H4 (cell line): ENCODE results near the gene L3MBTL2. TPM values are rescaled to one million over a fixed set of nuclear protein-coding genes. Genes with fewer than 3 reads are reported as not detected.
"Not testable (repeated sequence)": the region's sequence is repeated elsewhere in the genome, so short reads cannot be mapped to it uniquely, and the experiment has no call there.

ENCODE experiments used
- DNase-seq: peaks from one replicate; pipeline ENCODE4 v3.0.0-alpha.2; 2015; ENCODE audit warnings: low spot score
- total RNA-seq: library from RNA; depleted of rRNA; stranded (reverse); fragments of >200 nt; shearing (Covaris generic); gene quantifications from 2 replicates; pipeline ENCODE4 v1.2.3, GENCODE V29; 2014; rRNA removed

The L3MBTL2 gene
- 16.4 and 20.7 TPM in 2 replicates for total RNA-seq

DNA sequence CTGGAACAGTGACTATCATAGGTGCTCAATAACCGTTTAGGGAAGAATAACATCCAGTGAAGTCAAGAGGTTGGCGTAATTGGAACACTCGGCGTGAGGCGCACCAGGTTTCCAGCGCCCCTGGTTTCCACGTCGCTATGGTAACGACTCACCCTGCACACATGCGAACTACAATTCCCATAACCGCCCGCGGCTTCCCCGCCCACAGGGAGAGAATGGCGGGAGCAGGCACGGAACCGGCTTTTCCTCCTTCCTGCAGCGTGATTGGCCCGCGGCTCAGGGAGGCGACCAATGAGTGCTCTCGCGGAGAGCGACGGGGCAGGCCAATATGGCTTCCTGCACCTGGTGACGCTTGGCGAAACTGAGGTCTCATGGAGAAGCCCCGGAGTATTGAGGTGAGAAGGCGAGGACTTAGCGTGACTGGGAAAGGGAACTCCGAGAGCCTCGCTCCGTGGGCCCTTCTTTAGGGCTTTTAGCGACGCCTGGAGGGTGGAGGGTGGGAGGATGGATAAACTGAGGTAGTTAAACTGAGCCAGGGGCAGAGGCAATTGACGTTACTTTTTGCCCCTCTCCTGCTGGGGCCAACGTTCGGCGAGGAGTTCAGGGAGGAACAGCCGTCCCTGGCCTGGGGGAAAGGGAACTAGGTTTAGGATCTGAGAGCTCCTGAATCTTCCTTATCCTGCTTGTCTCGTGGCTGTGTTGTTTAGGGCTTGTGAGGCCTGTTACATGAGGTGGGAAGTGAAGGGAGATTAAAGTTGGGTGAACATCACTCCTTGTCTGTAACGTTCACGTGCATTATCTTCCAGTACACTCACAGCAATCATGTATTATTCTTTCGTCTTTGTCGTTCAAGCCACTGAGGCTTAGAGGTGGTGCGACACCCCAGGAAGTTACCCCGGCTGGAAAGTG lies at the start of gene L3MBTL2:
TSS of gene L3MBTL2 (plus strand) at position 321 of the 909 bp plus-strand sequence. CDS start at position 372, 51 bp downstream.
- peak; percentile 94 for DNase-seq

DNA sequence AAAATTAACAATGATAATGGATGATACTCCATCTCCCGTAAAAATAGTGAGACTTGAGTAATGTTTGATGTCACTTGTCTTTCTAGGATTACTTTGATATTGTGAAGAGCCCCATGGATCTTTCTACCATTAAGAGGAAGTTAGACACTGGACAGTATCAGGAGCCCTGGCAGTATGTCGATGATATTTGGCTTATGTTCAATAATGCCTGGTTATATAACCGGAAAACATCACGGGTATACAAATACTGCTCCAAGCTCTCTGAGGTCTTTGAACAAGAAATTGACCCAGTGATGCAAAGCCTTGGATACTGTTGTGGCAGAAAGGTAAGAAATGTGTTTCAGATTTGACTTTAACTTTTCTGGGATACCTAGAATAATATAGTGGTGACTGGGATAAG lies 48.0 kb upstream of the L3MBTL2 start:
- no peak for DNase-seq

DNA sequence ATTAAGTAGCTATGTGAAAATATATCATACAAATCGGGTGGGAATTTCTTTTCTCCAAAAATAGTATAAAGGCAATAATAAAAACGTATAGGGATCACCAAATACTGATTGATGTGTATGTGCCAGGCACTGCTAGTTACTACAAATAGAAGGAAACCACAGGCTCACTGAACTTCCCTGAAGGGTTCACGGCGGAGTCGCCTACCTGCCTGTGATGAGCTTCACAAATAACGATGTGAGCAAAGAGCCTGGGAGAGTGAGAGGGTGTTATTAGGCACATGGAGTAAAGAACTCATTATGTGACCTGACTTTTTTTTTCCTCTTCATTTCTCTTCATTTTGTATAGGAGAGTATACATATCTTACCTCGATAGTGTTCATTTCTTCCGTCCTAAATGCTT lies 36.0 kb upstream of the L3MBTL2 start:
- no peak for DNase-seq

DNA sequence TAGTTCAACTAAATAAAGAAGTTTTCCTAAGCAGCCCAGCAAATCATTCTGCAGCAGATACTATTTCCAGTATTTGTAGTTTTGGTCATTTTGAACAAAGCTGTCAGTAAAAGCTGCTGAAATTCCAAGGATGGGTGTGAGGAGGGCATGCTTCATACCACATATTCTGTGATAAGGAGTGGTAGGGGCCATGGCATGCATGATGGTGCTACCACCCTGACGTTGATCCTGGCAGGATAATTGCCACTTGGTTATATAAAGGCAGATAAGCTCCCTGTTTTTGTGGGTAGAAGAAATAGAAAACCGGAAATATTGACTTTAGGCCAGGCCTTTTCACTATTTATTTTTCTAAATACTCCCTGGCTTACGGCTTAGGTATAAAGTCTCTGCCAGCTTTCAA lies 33.1 kb upstream of the L3MBTL2 start:
- no peak for DNase-seq

DNA sequence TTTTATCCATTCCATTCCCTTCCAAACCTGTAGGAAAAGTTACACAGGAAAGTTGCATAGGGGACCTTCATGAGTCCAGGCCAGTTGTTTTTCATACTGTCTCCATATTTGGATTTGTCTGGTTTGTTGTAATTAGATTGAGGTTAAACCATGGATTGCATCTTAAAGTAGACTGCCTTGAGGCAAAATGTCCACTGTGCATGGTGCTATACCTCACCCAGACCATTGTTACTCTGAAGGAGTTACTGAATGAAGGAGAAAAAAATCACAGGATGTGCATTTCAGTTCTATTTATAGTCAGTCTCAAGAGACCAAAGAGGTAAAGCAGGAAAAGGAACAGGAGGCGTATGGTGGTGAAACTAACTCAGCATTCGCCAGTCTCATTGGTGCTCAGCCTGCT lies 29.6 kb upstream of the L3MBTL2 start:
- no peak for DNase-seq

DNA sequence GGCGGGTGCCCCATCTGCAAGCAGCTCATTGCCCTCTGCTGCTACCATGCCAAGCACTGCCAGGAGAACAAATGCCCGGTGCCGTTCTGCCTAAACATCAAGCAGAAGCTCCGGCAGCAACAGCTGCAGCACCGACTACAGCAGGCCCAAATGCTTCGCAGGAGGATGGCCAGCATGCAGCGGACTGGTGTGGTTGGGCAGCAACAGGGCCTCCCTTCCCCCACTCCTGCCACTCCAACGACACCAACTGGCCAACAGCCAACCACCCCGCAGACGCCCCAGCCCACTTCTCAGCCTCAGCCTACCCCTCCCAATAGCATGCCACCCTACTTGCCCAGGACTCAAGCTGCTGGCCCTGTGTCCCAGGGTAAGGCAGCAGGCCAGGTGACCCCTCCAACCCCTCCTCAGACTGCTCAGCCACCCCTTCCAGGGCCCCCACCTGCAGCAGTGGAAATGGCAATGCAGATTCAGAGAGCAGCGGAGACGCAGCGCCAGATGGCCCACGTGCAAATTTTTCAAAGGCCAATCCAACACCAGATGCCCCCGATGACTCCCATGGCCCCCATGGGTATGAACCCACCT lies 28.0 kb upstream of the L3MBTL2 start:
- no peak for DNase-seq

DNA sequence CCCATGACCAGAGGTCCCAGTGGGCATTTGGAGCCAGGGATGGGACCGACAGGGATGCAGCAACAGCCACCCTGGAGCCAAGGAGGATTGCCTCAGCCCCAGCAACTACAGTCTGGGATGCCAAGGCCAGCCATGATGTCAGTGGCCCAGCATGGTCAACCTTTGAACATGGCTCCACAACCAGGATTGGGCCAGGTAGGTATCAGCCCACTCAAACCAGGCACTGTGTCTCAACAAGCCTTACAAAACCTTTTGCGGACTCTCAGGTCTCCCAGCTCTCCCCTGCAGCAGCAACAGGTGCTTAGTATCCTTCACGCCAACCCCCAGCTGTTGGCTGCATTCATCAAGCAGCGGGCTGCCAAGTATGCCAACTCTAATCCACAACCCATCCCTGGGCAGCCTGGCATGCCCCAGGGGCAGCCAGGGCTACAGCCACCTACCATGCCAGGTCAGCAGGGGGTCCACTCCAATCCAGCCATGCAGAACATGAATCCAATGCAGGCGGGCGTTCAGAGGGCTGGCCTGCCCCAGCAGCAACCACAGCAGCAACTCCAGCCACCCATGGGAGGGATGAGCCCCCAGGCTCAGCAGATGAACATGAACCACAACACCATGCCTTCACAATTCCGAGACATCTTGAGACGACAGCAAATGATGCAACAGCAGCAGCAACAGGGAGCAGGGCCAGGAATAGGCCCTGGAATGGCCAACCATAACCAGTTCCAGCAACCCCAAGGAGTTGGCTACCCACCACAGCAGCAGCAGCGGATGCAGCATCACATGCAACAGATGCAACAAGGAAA lies 27.3 kb upstream of the L3MBTL2 start:
- DNase-seq = no peak

- DNase-seq = no peak
Measured at GRCh38 chr22:41178425-41178975, 26.6 kb upstream of the L3MBTL2 start.

DNA sequence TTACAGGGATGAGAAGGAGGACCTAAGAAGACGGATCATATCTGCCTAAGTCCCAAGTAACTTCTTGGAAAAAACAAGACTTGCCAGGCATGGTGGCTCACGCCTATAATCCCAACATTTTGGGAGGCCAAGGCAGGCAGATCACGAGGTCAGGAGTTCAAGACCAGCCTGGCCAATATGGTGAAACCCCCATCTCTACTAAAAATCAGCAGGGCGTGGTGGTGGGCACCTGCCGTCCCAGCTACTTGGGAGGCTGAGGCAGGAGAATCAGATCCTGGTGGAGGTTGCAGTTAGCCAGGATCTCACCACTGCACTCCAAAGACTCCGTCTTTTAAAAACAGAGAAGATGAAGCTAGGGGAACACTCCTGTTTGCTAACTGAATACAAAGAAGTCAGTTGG lies 24.8 kb upstream of the L3MBTL2 start:
- DNase-seq = not testable (repeated sequence)

DNA sequence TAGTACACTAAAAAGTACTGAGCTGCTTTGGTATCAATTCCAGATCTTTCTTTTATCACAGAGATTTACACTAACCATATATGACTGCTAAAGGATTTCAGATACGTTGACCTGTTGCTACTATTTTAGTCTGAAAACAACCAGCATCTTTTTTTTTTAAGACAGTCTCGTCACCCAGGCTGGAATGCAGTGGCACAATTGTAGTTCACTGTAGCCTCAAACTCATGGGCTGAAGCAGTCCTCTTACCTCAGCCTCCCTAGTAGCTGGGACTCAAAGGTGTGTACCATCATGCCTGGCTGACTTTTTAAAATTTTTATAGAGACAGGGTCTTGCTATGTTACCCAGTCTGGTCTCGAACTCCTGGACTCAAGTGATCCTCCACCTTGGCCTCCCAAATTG lies 24.2 kb upstream of the L3MBTL2 start:
- DNase-seq = no peak

- DNase-seq = peak; percentile 73
Measured at GRCh38 chr22:41181349-41182241, 23.5 kb upstream of the L3MBTL2 start.

DNA sequence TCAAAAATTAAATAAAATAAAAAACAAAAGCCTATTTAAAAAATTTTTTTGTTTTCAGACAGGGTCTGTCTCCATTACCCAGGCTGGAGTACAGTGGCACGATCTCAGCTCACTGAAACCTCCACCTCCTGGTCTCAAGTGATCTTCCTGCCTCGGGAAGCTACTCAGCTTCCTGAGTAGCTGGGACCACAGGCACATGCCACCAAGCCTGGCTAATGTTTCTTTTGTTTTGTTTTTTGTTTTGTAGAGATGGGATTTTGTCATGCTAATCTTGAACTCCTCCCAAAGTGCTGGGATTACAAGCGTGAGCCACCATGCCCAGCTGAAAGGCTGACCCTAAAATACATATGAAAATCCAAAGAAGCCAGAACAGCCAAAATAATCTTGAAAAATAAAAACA lies 20.4 kb upstream of the L3MBTL2 start:
- DNase-seq = no peak

DNA sequence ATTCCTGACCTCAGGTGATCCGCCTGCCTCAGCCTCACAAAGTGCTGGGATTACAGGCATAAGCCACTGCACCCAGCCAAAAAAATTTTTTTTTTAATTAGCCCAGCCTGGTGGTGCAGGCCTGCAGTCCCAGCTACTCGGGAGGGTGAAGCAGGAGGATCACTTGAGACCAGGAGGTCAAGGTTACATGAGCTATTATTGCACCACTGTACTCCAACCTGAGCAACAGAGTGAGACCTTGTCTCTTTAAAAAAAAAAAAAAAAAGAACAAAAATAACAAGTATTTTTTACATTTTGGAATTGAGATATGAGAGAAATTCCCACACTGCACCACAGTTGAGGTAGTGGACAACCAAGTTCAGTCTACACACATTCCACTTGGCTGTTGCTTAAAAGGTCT lies 13.6 kb upstream of the L3MBTL2 start:
- no peak for DNase-seq

DNA sequence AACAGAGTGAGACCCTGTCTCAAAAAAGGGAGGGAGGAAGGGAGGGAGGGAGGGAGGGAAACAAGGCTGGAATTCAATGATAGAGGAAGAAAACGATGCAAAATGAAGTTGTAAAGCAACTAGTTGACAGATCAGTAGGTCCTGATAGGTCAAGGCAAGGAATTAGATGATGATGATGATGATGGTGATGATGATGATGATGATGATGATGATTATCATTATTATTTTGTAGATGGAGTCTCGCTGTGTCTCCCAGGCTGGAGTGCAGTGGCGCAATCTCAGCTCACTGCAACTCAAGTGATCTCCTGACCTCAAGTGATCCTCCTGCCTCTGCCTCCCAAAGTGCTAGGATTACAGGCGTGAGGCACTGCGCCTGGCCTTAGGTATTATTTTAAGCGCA lies 11.3 kb upstream of the L3MBTL2 start:
- DNase-seq = no peak

GRCh38 chr22:41197038-41197972 lies 7.8 kb upstream of the L3MBTL2 start:
- peak; percentile 42 for DNase-seq

DNA sequence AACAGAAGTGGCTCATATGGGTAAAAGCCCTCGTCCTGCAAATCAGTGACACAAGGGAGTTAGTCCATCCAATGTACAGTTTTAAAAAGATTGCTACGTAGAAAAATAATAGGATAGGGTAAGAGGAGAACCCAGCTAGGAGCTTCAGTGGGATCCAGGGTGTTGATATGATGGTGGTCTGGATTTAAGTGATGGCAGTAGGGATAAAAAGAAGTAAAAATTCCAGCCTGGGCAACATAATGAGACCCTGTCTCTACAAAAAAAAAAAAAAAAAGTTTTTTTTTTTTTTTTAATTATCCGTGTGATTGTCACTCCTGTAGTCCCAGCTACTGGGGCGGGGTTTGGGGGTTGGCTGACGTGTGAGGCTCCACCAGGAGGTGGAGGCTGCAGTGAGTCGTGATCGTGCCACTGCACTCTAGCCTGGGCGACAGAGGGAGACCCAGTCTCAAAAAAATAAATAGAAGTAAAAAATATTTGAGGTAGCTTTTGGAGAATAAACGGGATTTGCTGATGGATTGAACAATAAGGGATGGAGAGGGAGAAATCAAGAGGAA lies 7.0 kb upstream of the L3MBTL2 start:
- no peak for DNase-seq

DNA sequence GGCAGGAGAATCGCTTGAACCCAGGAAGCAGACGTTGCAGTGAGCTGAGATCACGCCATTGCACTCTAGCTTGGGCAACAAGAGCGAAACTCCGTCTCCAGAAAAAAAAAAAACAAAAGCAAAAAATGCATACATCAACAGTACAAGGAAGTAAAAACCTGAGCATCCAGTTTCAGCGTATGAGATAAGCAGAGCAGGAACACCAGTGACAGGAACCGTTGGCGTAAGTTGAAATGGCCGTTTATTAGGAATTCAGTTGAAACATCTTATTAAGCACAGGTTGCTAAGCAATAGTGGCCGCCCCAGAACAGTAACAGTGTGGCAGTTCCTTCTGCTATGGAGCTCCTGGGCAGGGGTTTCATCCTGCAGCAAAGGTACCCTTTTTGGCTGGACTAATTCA lies 4.0 kb upstream of the L3MBTL2 start:
- DNase-seq = no peak

DNA sequence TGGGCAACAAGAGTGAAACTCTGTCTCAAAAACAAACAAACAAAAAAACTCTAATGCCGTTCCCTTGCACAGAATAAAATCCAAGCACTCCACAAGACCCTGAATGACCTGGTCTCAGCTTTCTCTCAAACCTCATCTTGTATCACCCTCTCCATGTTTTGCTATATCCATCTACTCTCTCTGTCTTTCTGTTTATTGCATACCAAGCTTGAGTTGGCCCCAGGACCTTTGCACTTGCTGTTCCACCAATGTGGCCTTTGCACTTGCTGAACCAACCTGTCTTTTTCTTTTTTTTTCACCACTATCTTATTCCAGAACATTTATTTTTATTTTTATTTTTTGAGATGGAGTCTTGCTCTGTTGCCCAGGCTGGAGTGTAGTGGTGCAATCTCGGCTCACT lies 2.0 kb upstream of the L3MBTL2 start:
- no peak for DNase-seq

GRCh38 chr22:41204066-41204465 lies 1.0 kb upstream of the L3MBTL2 start:
- DNase-seq = no peak

DNA sequence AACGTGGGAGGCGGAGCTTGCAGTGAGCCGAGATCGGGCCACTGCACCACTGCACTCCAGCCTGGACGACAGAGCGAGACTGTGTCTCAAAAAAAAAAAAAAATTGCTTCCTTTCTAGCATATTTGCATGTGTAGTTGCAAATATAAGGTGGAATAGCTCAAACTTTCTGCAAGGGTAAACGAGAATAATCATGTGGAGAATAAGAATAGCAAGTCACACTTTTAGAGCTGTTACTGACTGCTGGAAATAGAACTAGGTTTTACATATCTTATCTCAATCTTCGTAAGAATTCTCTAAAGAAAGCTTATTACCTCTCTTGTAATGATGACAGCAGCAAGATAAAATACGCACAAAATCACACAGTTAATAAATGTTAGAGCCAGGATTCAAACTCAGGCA lies 1.6 kb downstream of the L3MBTL2 start:
- DNase-seq = no peak
